Muscle layer of duodenum (tissue), 2 donors: ENCODE results near the gene POTEG.
"Not testable (repeated sequence)": the region's sequence is repeated elsewhere in the genome, so short reads cannot be mapped to it uniquely, and the experiment has no call there.

ENCODE experiments used
- H3K27ac ChIP-seq: one replicate; pipeline ENCODE4 v1.7.0; 2013; ENCODE audit warnings: mild to moderate bottlenecking, low read length
- H3K27me3 ChIP-seq: one replicate; pipeline ENCODE4 v1.7.0; 2013; ENCODE audit warnings: low read depth, mild to moderate bottlenecking, control low read depth, low read length
- H3K36me3 ChIP-seq, 2 donors: one replicate each; pipeline ENCODE4 v1.7.0; 2013; ENCODE audit warnings: low read length in 2 of 2, control low read depth in 1 of 2, mild to moderate bottlenecking in 1 of 2; ENCODE audit not compliant: insufficient read depth in 2 of 2, control insufficient read depth in 1 of 2
- H3K4me1 ChIP-seq, 2 donors: one replicate each; pipeline ENCODE4 v1.7.0; 2013; ENCODE audit warnings: low read length in 2 of 2, mild to moderate bottlenecking in 2 of 2, control low read depth in 1 of 2, moderate library complexity in 1 of 2; ENCODE audit not compliant: insufficient read depth in 2 of 2, control insufficient read depth in 1 of 2
- H3K4me3 ChIP-seq, 2 donors: one replicate each; pipeline ENCODE4 v1.7.0; 2013; ENCODE audit warnings: low read length in 2 of 2, low read depth in 1 of 2, mild to moderate bottlenecking in 1 of 2
- H3K9me3 ChIP-seq, 2 donors: one replicate each; pipeline ENCODE4 v1.7.0; 2013; ENCODE audit warnings: low read length in 2 of 2, control low read depth in 1 of 2, mild to moderate bottlenecking in 1 of 2; ENCODE audit not compliant: control insufficient read depth in 1 of 2
- donor health status: healthy.

The POTEG gene

GRCh38 chr14:19408519-19408918 lies 25.6 kb downstream of the POTEG start:
- H3K36me3 ChIP-seq, H3K27ac ChIP-seq, H3K27me3 ChIP-seq, H3K9me3 ChIP-seq, H3K4me1 ChIP-seq, H3K4me3 ChIP-seq: not testable (repeated sequence)

DNA sequence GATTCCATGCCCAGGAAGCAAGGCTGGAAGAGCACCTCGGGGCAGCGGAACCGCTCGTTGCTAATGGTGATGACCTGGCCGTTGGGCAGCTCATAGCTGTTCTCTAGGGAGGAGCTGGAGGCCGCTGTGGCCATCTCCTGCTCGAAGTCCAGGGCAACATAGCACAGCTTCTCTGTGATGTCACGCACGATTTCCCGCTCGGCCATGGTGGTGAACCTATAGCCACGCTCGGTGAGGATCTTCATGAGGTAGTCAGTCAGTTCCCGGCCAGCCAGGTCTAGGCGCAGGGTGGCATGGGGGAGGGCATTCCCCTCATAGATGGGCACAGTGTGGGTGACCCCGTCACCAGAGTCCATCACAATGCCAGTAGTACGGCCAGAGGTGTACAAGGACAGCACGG lies 32.0 kb downstream of the POTEG start:
- H3K36me3 ChIP-seq, H3K27ac ChIP-seq, H3K4me3 ChIP-seq: not testable (repeated sequence)

GRCh38 chr14:19394727-19395126 lies 39.4 kb downstream of the POTEG start:
- not testable (repeated sequence) for H3K9me3 ChIP-seq, H3K4me1 ChIP-seq, H3K27me3 ChIP-seq, H3K36me3 ChIP-seq, H3K4me3 ChIP-seq, H3K27ac ChIP-seq

More for the DNA sequence above, 32.0 kb downstream of the POTEG start:
- H3K9me3 ChIP-seq, H3K4me1 ChIP-seq, H3K27me3 ChIP-seq: not testable (repeated sequence)

DNA sequence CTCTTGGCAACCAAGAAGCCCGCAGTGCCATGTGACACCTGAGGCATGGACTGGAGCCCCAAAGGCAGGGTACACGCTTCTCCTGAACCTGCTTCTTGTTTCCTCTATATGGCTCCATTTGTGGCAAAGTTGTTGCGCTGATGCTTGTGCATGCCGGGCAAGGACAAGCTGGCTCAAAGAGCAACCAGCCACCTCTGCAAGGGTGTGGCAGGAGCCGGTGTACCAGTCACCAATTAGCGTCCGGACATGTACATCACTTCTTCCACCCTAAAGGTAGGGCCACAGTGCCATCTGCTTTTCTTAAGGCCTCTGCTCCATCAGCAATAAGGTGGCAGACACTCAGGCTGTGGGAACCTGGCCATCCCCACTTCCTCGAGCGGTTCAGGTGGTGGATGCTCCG lies 43.9 kb downstream of the POTEG start:
- H3K4me3 ChIP-seq, H3K9me3 ChIP-seq, H3K36me3 ChIP-seq, H3K27ac ChIP-seq, H3K27me3 ChIP-seq, H3K4me1 ChIP-seq: not testable (repeated sequence)

GRCh38 chr14:19388741-19389140 lies 45.4 kb downstream of the POTEG start:
- not testable (repeated sequence) for H3K27me3 ChIP-seq, H3K4me1 ChIP-seq

DNA sequence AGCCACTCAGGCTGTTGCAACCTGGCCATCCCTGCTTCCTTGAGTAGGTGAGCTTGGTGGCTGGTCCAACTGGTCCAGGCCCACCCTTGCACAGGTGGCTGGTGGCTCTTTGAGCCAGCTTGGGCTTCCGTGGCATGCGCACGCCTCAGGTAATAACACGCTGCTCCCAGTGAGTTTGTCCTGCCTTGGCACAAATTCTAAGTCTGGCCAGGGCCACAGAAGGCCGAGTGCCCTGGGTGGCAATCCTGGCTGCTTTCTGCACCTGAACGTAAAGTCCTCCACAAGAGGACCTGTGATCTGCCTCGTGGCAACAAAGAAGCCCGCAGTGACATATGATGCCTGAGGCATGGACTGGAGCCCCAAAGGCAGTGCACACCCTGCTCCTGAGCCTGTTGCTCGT lies 47.1 kb downstream of the POTEG start:
- H3K9me3 ChIP-seq: not testable (repeated sequence)

More at GRCh38 chr14:19388741-19389140, 45.4 kb downstream of the POTEG start:
- not testable (repeated sequence) for H3K9me3 ChIP-seq, H3K27ac ChIP-seq, H3K4me3 ChIP-seq, H3K36me3 ChIP-seq

GRCh38 chr14:19386309-19386708 lies 47.8 kb downstream of the POTEG start:
- H3K27ac ChIP-seq, H3K36me3 ChIP-seq, H3K4me1 ChIP-seq, H3K27me3 ChIP-seq, H3K9me3 ChIP-seq, H3K4me3 ChIP-seq: not testable (repeated sequence)

More for the DNA sequence above, 47.1 kb downstream of the POTEG start:
- not testable (repeated sequence) for H3K27ac ChIP-seq, H3K4me3 ChIP-seq, H3K27me3 ChIP-seq, H3K36me3 ChIP-seq, H3K4me1 ChIP-seq

- H3K27me3 ChIP-seq, H3K27ac ChIP-seq, H3K4me1 ChIP-seq, H3K36me3 ChIP-seq, H3K9me3 ChIP-seq, H3K4me3 ChIP-seq: not testable (repeated sequence)
Observed at GRCh38 chr14:19384088-19384781, 49.9 kb downstream of the POTEG start.

DNA sequence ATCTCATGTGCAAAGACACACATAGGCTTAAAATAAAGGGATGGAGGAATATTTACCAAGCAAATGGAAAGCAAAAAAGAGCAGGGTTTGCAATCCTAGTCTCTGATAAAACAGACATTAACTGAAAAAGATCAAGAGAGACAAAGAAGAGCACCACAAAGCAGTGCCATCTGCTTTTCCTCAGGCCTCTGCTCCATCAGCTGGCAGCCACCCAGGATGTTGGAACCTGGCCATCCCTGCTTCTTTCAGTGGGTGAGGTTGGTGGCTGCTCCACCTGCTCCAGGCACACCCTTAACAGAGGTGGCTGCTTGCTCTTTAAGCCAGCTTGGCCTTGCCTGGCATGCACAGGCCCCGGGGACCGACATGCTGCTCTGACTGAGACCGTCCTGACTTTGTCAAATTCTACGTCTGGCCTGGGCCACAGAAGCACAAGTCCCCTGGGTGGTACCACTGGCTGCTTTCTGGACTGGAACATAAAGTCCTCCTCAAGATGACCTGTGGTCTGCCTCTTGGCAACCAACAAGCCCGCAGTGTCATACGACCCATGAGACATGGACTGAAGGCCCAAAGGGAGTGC lies 51.0 kb downstream of the POTEG start:
- not testable (repeated sequence) for H3K27me3 ChIP-seq, H3K4me1 ChIP-seq, H3K27ac ChIP-seq, H3K9me3 ChIP-seq, H3K4me3 ChIP-seq, H3K36me3 ChIP-seq

DNA sequence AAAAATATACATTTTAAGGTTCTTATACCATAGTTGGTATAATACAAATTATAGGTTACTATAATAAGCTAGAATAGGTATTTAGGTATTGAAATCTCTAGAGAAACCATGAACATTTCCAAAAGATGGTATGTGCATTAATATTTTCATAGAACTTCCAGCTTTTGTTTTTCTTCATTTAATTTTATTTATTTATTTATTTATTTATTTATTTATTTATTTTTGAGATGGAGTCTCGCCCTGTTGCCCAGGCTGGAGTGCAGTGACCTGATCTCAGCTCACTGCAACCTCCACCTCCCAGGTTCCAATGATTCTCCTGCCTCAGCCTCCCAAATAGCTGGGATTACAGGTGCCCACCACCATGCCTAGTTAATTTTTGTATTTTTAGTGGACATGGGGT lies 54.0 kb downstream of the POTEG start:
- H3K4me1 ChIP-seq, H3K27ac ChIP-seq, H3K4me3 ChIP-seq: not testable (repeated sequence)

GRCh38 chr14:19374451-19374903 lies 59.7 kb downstream of the POTEG start:
- H3K27ac ChIP-seq, H3K4me3 ChIP-seq, H3K4me1 ChIP-seq: not testable (repeated sequence)

More for the DNA sequence above, 54.0 kb downstream of the POTEG start:
- not testable (repeated sequence) for H3K36me3 ChIP-seq, H3K9me3 ChIP-seq, H3K27me3 ChIP-seq

GRCh38 chr14:19372813-19373500 lies 61.2 kb downstream of the POTEG start:
- H3K27ac ChIP-seq, H3K4me1 ChIP-seq, H3K36me3 ChIP-seq, H3K9me3 ChIP-seq, H3K4me3 ChIP-seq, H3K27me3 ChIP-seq: not testable (repeated sequence)

More at GRCh38 chr14:19374451-19374903, 59.7 kb downstream of the POTEG start:
- not testable (repeated sequence) for H3K27me3 ChIP-seq, H3K9me3 ChIP-seq, H3K36me3 ChIP-seq
